ENCODE data around the gene NIN.

- TF ChIP-seq REST (IDR thresholded peaks at IDR 0.05; ENCODE audit: insufficient read depth in 1 of 2, low read depth in 2 of 2, low read length in 2 of 2): no peak
- no peak for TF ChIP-seq POLR2AphosphoS5 (IDR thresholded peaks at IDR 0.05; ENCODE audit: low read depth, low read length)
- TF ChIP-seq TAF1 (IDR thresholded peaks at IDR 0.05; ENCODE audit: borderline replicate concordance, insufficient read depth, low read length): no peak
Measured at GRCh38 chr14:50805396-50805795, 25.6 kb downstream of the NIN start.

All from PFSK-1 (cell line).